MM.1S (cell line): Measurements from ENCODE around the gene ISL2.

ENCODE experiments used
- DNase-seq: peaks from one replicate; pipeline ENCODE4 v3.0.0-alpha.2; 2015
- H2AFZ ChIP-seq: fragments of 300-600 bp; sonication (generic); 2 replicates; pipeline ENCODE4 v1.6.0; 2016; ENCODE audit warnings: antibody characterized with exemption, low read length
- H3F3A ChIP-seq: fragments of 300-600 bp; sonication (generic); 2 replicates; pipeline ENCODE4 v1.6.1; 2016; ENCODE audit warnings: mild to moderate bottlenecking, antibody characterized with exemption, low read length, moderate library complexity, mixed read lengths; ENCODE audit not compliant: insufficient read depth
- H3K27ac ChIP-seq: fragments of 300-600 bp; sonication (generic); 2 replicates; pipeline ENCODE4 v1.5.1; 2016; ENCODE audit warnings: mild to moderate bottlenecking, low read length
- H3K27me3 ChIP-seq: fragments of 300-600 bp; sonication (generic); replicated peaks from 2 replicates; pipeline ENCODE4 v1.6.0; 2016; ENCODE audit warnings: low read length; ENCODE audit not compliant: insufficient read depth
- H3K36me3 ChIP-seq: fragments of 300-600 bp; sonication (generic); replicated peaks from 2 replicates; pipeline ENCODE4 v1.6.1; 2016; ENCODE audit warnings: mild to moderate bottlenecking, low read length, mixed read lengths; ENCODE audit not compliant: insufficient read depth
- H3K4me1 ChIP-seq: fragments of 300-600 bp; sonication (generic); 2 replicates; pipeline ENCODE4 v1.6.1; 2016; ENCODE audit warnings: low read length, mixed read lengths
- H3K4me2 ChIP-seq: fragments of 300-600 bp; sonication (generic); 2 replicates; pipeline ENCODE4 v1.6.0; 2016; ENCODE audit warnings: low read depth, low read length
- H3K4me3 ChIP-seq: fragments of 300-600 bp; sonication (generic); 2 replicates; pipeline ENCODE4 v1.5.1; 2016; ENCODE audit warnings: low read length, mixed read lengths
- H3K79me2 ChIP-seq: fragments of 300-600 bp; sonication (generic); 2 replicates; pipeline ENCODE4 v1.6.1; 2016; ENCODE audit warnings: mixed run types, low read length, mixed read lengths
- H3K9ac ChIP-seq: fragments of 300-600 bp; sonication (generic); 2 replicates; pipeline ENCODE4 v1.6.1; 2016; ENCODE audit warnings: low read length, mixed read lengths
- H3K9me2 ChIP-seq: fragments of 300-600 bp; sonication (generic); replicated peaks from 2 replicates; pipeline ENCODE4 v1.6.1; 2016; ENCODE audit warnings: mild to moderate bottlenecking, low read length, mixed read lengths; ENCODE audit not compliant: insufficient read depth
- H3K9me3 ChIP-seq: fragments of 300-600 bp; sonication (generic); replicated peaks from 2 replicates; pipeline ENCODE4 v1.6.1; 2016; ENCODE audit warnings: mild to moderate bottlenecking, low read length, mixed read lengths; ENCODE audit not compliant: insufficient read depth
- H4K20me1 ChIP-seq: fragments of 300-600 bp; sonication (generic); 2 replicates; pipeline ENCODE4 v1.6.1; 2016; ENCODE audit warnings: mild to moderate bottlenecking, low read length, moderate library complexity, mixed read lengths; ENCODE audit not compliant: insufficient read depth
- CTCF ChIP-seq: fragments of 300-600 bp; sonication (generic); IDR thresholded peaks from 2 replicates; pipeline ENCODE4 v1.5.1; 2016; ENCODE audit warnings: antibody characterized with exemption, low read length, mixed read lengths
- EZH2 ChIP-seq: fragments of 300-600 bp; sonication (generic); optimal IDR thresholded peaks from 2 replicates; pipeline ENCODE3; 2017; ENCODE audit warnings: low read depth, mild to moderate bottlenecking, antibody characterized with exemption, low read length, mixed read lengths
- EZH2phosphoT487 ChIP-seq: fragments of 300-600 bp; sonication (generic); IDR thresholded peaks from 2 replicates; pipeline ENCODE4 v1.6.1; 2018; ENCODE audit warnings: antibody characterized with exemption, low read length

ISL2 gene

GRCh38 chr15:76332796-76333195 is 3.8 kb upstream of the ISL2 start:
- Histone ChIP-seq H3F3A (no peaks in the 10 kb centered on the region), H3K27me3 (0 out of 2 replicates have a peak, but pooled peaks cover 6% of the 10 kb centered on the region), H3K36me3 (no peaks in the 10 kb centered on the region), H2AFZ (no peak overlapping the region), H3K9ac (no peak overlapping the region), H3K4me2 (no peak overlapping the region), H3K9me2 (no peaks in the 10 kb centered on the region), H3K9me3 (no peaks in the 10 kb centered on the region), H3K27ac (no peak overlapping the region), H3K79me2 (no peaks in the 10 kb centered on the region), H4K20me1 (no peaks in the 10 kb centered on the region), H3K4me1 (no peaks in the 10 kb centered on the region; the same call in 1 of the 2 replicates), H3K4me3 (no peak overlapping the region)
- DNase-seq, result no peak
- TF ChIP-seq EZH2 (no peak), EZH2phosphoT487 (no peak), CTCF (no peak)

GRCh38 chr15:76333309-76333708 is 3.3 kb upstream of the ISL2 start:
- Histone ChIP-seq H3K4me3 (no peak overlapping the region), H3K79me2 (no peaks in the 10 kb centered on the region), H3K36me3 (no peaks in the 10 kb centered on the region), H3K9me3 (no peaks in the 10 kb centered on the region), H3K27ac (no peak overlapping the region), H3K4me2 (no peak overlapping the region), H3K9me2 (no peaks in the 10 kb centered on the region), H4K20me1 (no peaks in the 10 kb centered on the region), H3K4me1 (no peaks in the 10 kb centered on the region; the same call in 1 of the 2 replicates), H3F3A (no peaks in the 10 kb centered on the region), H3K9ac (no peak overlapping the region), H2AFZ (no peak overlapping the region), H3K27me3 (0 out of 2 replicates have a peak, but pooled peaks cover 6% of the 10 kb centered on the region)
- no peak for DNase-seq
- TF ChIP-seq EZH2, result no peak
- no peak for TF ChIP-seq EZH2phosphoT487
- no peak for TF ChIP-seq CTCF

GRCh38 chr15:76333720-76334437 is 2.7 kb upstream of the ISL2 start:
- no peaks in the 10 kb centered on the region for H3K79me2 ChIP-seq
- H3K27ac ChIP-seq, result no peak overlapping the region
- H2AFZ ChIP-seq, result no peak overlapping the region
- 0 out of 2 replicates have a peak, but pooled peaks cover 6% of the 10 kb centered on the region for H3K27me3 ChIP-seq
- H3K9ac ChIP-seq, result no peak overlapping the region
- no peak for TF ChIP-seq EZH2phosphoT487
- no peak; the same call in 1 of the 2 replicates for TF ChIP-seq CTCF
- no peak for TF ChIP-seq EZH2
- no peak for DNase-seq
- H3F3A ChIP-seq, result no peaks in the 10 kb centered on the region
- no peaks in the 10 kb centered on the region for H3K9me3 ChIP-seq
- no peak overlapping the region for H3K4me3 ChIP-seq
- no peaks in the 10 kb centered on the region for H3K9me2 ChIP-seq
- no peaks in the 10 kb centered on the region for H4K20me1 ChIP-seq
- H3K36me3 ChIP-seq, result no peaks in the 10 kb centered on the region
- H3K4me2 ChIP-seq, result no peak overlapping the region
- H3K4me1 ChIP-seq, result no peaks in the 10 kb centered on the region; the same call in 1 of the 2 replicates
